Ovary (tissue), 9 donors: ENCODE measurements around the gene LXN. TPM values are rescaled to one million over a fixed set of nuclear protein-coding genes. Genes with fewer than 3 reads are reported as not detected.
A peak's percentile ranks its signal among the peaks of the same experiment; 100 is the strongest.

ENCODE experiments used
- DNase-seq, 5 donors: peaks; one replicate each; pipeline ENCODE4 v3.0.0-alpha.2; 2019 to 2020
- H3K27ac ChIP-seq, 2 donors: fragments of 200-600 bp; one replicate each; pipeline versions ENCODE4 v1.5.1 to v1.8.0; 2019 to 2022
- H3K27me3 ChIP-seq: fragments of 200-600 bp; one replicate; pipeline ENCODE4 v1.8.0; 2022
- H3K36me3 ChIP-seq: fragments of 200-600 bp; sonication (generic); one replicate; pipeline ENCODE4 v1.5.1; 2019
- H3K4me1 ChIP-seq: one replicate; pipeline ENCODE4 v1.8.1; 2013; ENCODE audit warnings: mild to moderate bottlenecking, moderate library complexity; ENCODE audit not compliant: insufficient read depth
- H3K4me3 ChIP-seq: fragments of 200-600 bp; sonication (generic); one replicate; pipeline ENCODE4 v1.5.1; 2017
- H3K9me3 ChIP-seq, 2 donors: fragments of 200-600 bp in 1 of 2; sonication (generic) in 1 of 2; one replicate each; pipeline versions ENCODE4 v1.5.1 to v1.8.1; 2013 to 2019; ENCODE audit warnings: mild to moderate bottlenecking in 1 of 2, moderate library complexity in 1 of 2
- EP300 ChIP-seq: sonication (generic); formaldehyde crosslinking; IDR thresholded peaks from one replicate; pipeline ENCODE4 v1.6.1; 2017; ENCODE audit warnings: antibody characterized with exemption
- POLR2A ChIP-seq: fragments of 450-650 bp; IDR thresholded peaks from one replicate; pipeline ENCODE4 v1.6.1; 2017; ENCODE audit warnings: antibody characterized with exemption, mild to moderate bottlenecking, moderate library complexity
- WGBS, 3 donors: extraction: QIAGEN DNeasy Blood & Tissue Kit in 1 of 3; methylation state at CpG; one replicate each; pipeline versions ENCODE4 v1.1.5 to v1.1.7; 2013 to 2017; 5-methylcytosine and 5-hydroxymethylcytosine counted together
- intact Hi-C, 4 donors: fragments of 100-400 bp; cut with DNase I; formaldehyde crosslinking; loops; one replicate each; pipeline versions ENCODE4 v1.11.0 to v1.15.1; 2022 to 2023
- polyA plus RNA-seq, 2 donors: library from polyadenylated mRNA; stranded (reverse); fragments of 200-250 nt in 1 of 2; fragments of 350-450 nt in 1 of 2; fragmentation: Illumina TruSeq in 1 of 2; extraction: RNeasy Lipid Tissue Mini Kit (QIAGEN cat#74804) in 1 of 2; gene quantifications; one replicate each; pipeline ENCODE4 v1.2.3, GENCODE V29; 2013 to 2014
- total RNA-seq, 7 donors: library from RNA; depleted of rRNA in 2 of 7; stranded (reverse); fragments of >200 nt in 2 of 7; fragmentation: NEBNext Ultra II Directional in 3 of 7; extraction: Animal tissue kit (Norgen Biotek cat#: 25700) in 3 of 7; gene quantifications; one replicate each; pipeline versions ENCODE4 v1.1.0 to v1.2.4, GENCODE V29; 2016 to 2023
- TF ChIP-seq, protein P1 (sequence below), 3 donors: fragments of 450-650 bp in 2 of 3; fragments of 200-600 bp in 1 of 3; IDR thresholded peaks; one replicate each; pipeline versions ENCODE4 v1.5.1 to v1.8.0; 2016 to 2022; ENCODE audit warnings: antibody characterized with exemption in 3 of 3, mild to moderate bottlenecking in 1 of 3
- donor health status: DM: no; HTN: no; CAD: no; lungs with moderate emphysema.
- donor health status: DM: no; HTN: no; CAD: no.
- donor health status: Bipolar disorder and iron deficiency.
- donor health status: DM: yes; HTN: yes; CAD: no.
- donor health status: DM: no; HTN: no; CAD: no.
- donor health status: DM: yes; HTN: yes; CAD: no.

LXN gene
- total and polyA plus RNA-seq, 9 donors = 16.5 to 82.9 (median 43.5) TPM

- TF ChIP-seq, protein P1, sequence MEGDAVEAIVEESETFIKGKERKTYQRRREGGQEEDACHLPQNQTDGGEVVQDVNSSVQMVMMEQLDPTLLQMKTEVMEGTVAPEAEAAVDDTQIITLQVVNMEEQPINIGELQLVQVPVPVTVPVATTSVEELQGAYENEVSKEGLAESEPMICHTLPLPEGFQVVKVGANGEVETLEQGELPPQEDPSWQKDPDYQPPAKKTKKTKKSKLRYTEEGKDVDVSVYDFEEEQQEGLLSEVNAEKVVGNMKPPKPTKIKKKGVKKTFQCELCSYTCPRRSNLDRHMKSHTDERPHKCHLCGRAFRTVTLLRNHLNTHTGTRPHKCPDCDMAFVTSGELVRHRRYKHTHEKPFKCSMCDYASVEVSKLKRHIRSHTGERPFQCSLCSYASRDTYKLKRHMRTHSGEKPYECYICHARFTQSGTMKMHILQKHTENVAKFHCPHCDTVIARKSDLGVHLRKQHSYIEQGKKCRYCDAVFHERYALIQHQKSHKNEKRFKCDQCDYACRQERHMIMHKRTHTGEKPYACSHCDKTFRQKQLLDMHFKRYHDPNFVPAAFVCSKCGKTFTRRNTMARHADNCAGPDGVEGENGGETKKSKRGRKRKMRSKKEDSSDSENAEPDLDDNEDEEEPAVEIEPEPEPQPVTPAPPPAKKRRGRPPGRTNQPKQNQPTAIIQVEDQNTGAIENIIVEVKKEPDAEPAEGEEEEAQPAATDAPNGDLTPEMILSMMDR (IDR thresholded peaks at IDR 0.05) = no peak
- TF ChIP-seq EP300 (no peak), POLR2A (no peak)
Observed at GRCh38 chr3:158671821-158672214, 630 bp downstream of the LXN start.

DNA sequence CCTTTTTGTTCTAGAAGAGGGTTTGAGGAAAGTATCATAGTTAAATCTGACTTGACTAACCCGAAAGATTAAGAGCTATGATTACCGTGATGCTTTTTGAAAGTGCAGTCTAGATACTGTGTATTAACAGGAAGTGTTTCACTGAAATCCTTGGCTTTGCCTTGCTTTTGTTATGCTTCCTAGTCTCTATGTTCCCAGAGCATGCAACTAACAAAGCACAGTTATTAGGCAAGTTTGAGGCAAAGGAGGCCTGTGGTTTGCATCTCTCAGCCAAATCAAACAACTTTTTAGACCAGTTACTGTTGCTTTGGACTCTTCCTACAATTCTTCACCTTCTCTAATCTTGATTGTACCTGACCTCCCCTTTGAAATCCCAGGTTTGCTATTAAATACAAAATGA, 3.9 kb downstream of the LXN start:
- H3K9me3 ChIP-seq = no peaks in the 10 kb centered on the region
- H3K27me3 ChIP-seq = no peaks in the 10 kb centered on the region
- TF ChIP-seq EP300 (no peak), POLR2A (no peak)
- TF ChIP-seq, protein P1 (IDR thresholded peaks at IDR 0.05) = no peak
- WGBS, 3 donors = 73 to 77% (median 74%) methylated on average over 2 of the region's 2 CpGs
- intact Hi-C loops = loop anchor here in 1 of 4 donors (10.0 kb wide), 1 partner anchor 126 kb away; no protein-coding TSS in a partner anchor
- H3K36me3 ChIP-seq = no peaks in the 10 kb centered on the region
- no peak for DNase-seq
- no peak overlapping the region for H3K4me3 ChIP-seq
- H3K27ac ChIP-seq = no peak overlapping the region
- no peaks in the 10 kb centered on the region for H3K4me1 ChIP-seq

More at GRCh38 chr3:158671821-158672214, 630 bp downstream of the LXN start:
- H3K4me3 ChIP-seq = peak overlapping the region; percentile 58
- DNase-seq = no peak
- intact Hi-C loops = loop anchor here in 1 of 4 donors (10.0 kb wide), 1 partner anchor 53 kb away; no protein-coding TSS in a partner anchor
- H3K9me3 ChIP-seq = no peaks in the 10 kb centered on the region
- H3K27me3 ChIP-seq = no peaks in the 10 kb centered on the region
- peak overlapping the region; percentile 18 to 64 for H3K27ac ChIP-seq
- no peaks in the 10 kb centered on the region for H3K4me1 ChIP-seq
- WGBS, 3 donors = 7 to 14% (median 10%) methylated on average over 6 of the region's 6 CpGs
- H3K36me3 ChIP-seq = no peaks in the 10 kb centered on the region

DNA sequence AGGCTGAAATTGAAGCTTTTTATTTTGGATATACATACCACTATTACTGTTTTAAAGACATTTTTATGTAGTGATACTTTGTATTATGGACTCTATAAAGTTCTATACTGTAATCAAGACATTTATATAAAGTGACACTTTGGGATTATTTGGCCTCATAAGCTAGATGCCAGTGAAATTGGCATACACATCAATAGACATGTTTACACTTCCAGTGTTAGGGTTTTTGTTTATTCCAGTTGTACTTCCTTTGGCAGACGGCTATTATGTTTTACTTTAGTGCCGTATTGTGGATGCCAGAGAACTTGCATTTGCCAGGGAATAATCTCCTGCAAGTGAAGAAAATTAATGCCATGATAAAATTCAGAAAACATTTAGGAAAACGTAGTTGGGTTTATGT, 6.0 kb downstream of the LXN start:
- H3K27me3 ChIP-seq = no peaks in the 10 kb centered on the region
- intact Hi-C loops = loop anchor here in 1 of 4 donors (10.0 kb wide), 1 partner anchor 128 kb away; no protein-coding TSS in a partner anchor
- H3K36me3 ChIP-seq = no peaks in the 10 kb centered on the region
- TF ChIP-seq EP300 (no peak), POLR2A (no peak)
- TF ChIP-seq, protein P1 (IDR thresholded peaks at IDR 0.05) = no peak
- no peaks in the 10 kb centered on the region for H3K4me1 ChIP-seq
- DNase-seq = no peak
- H3K9me3 ChIP-seq = no peaks in the 10 kb centered on the region
- H3K4me3 ChIP-seq = no peak overlapping the region
- no peak overlapping the region for H3K27ac ChIP-seq
- WGBS, 3 donors = 48 to 75% (median 60%) methylated on average over 3 of the region's 3 CpGs

GRCh38 chr3:158663832-158664231, 8.6 kb downstream of the LXN start:
- intact Hi-C loops = loop anchor here in 1 of 4 donors (10.0 kb wide), 1 partner anchor 131 kb away; no protein-coding TSS in a partner anchor
- H3K36me3 ChIP-seq = no peaks in the 10 kb centered on the region
- DNase-seq = no peak
- no peaks in the 10 kb centered on the region for H3K4me1 ChIP-seq
- H3K27ac ChIP-seq = no peak overlapping the region
- no peak overlapping the region for H3K4me3 ChIP-seq
- no peaks in the 10 kb centered on the region for H3K27me3 ChIP-seq
- 97 to 100% (median 100%) methylated on average over 1 of the region's 1 CpG for WGBS, 3 donors
- TF ChIP-seq POLR2A (no peak), EP300 (no peak)
- TF ChIP-seq, protein P1 (IDR thresholded peaks at IDR 0.05) = no peak
- no peaks in the 10 kb centered on the region for H3K9me3 ChIP-seq
